Large intestine (tissue), 3 donors: ENCODE data around the gene ZNF497. TPM values are rescaled to one million over a fixed set of nuclear protein-coding genes. Genes with fewer than 3 reads are reported as not detected.
A peak's percentile ranks its signal among the peaks of the same experiment; 100 is the strongest.

Source experiments
- DNase-seq, 2 donors: peaks; one replicate each; pipeline versions ENCODE4 v3.0.0 to v3.0.0-alpha.2; 2013
- H3K27ac ChIP-seq: one replicate; pipeline ENCODE4 v1.5.1; 2013; ENCODE audit warnings: low read length
- H3K27me3 ChIP-seq: 2 replicates; pipeline ENCODE4 v1.6.1; 2013; ENCODE audit warnings: low read length; ENCODE audit not compliant: control insufficient read depth, insufficient read depth
- H3K36me3 ChIP-seq: 2 replicates; pipeline ENCODE4 v1.6.1; 2013; ENCODE audit warnings: low read length; ENCODE audit not compliant: control insufficient read depth, insufficient read depth
- H3K4me1 ChIP-seq: one replicate; pipeline ENCODE4 v1.6.1; 2013; ENCODE audit warnings: low read length; ENCODE audit not compliant: control insufficient read depth, insufficient read depth
- H3K4me3 ChIP-seq: one replicate; pipeline ENCODE4 v1.5.1; 2013; ENCODE audit warnings: low read length
- H3K9me3 ChIP-seq: one replicate; pipeline ENCODE4 v1.6.1; 2013; ENCODE audit warnings: mild to moderate bottlenecking, low read depth, low read length, moderate library complexity; ENCODE audit not compliant: control insufficient read depth
- WGBS: methylation state at CpG from one replicate; pipeline ENCODE4 v1.1.5; 2013; ENCODE audit warnings: low lambda C conversion rate; ENCODE audit not compliant: insufficient coverage; 5-methylcytosine and 5-hydroxymethylcytosine counted together
- polyA plus RNA-seq: library from polyadenylated mRNA; unstranded; fragments of 120-200 nt; gene quantifications from one replicate; pipeline ENCODE4 v1.2.1, GENCODE V29; 2013

The ZNF497 gene
- polyA plus RNA-seq, 1 donor = 2.1 TPM

DNA sequence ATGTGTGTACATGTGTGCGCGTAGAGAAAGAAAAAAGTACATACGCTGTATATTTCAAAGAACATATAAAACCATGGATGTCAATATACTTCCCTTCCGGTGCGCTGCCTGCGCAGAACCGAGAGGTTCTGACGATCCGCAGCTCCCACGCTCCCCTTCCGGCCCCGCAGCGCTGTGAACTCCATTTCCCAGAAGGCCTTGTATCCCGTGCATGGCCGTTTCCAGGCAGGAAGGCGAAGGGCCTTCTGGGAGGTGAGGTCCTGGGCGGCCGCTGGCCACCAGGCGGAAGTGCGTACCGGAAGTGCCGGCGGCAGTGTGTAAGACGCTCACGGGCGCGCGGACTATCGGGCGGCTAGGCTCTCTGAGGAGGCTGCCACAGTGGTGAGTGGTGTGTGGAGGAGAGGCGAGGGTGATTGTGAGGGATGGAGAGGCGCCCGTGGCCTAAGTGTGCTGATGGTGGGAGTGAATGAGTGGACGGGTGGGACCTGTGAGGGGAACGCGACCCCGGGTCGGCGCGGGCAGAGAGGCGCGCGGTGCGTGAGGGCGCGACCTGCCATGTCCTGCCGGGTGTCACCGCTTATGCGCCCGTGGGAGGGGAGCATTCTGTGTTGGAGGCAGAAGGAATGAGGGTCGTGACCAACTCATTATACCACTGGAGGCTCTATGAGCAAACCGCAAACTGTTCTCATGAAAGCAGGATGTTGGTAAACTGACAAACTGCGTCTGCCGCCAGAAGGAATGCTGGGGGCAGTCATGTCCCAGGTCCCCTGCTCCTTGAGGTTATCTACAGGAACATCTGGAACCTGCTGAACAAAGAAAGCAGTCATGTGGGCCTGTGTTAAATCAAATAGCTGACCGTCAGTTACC, 57.3 kb downstream of the ZNF497 start, which contains the start of gene ERVK3-1:
Gene ERVK3-1 (plus strand): TSS at position 313 of the 867 bp plus-strand sequence. CDS start 6,792 bp downstream, outside the sequence.
- Histone ChIP-seq H3K9me3 (no peaks in the 10 kb centered on the region), H3K27me3 (no peaks in the 10 kb centered on the region), H3K27ac (peak within 1 kb of the TSS; percentile 78), H3K4me1 (peaks cover 4% of the 10 kb centered on the region), H3K4me3 (peak within 1 kb of the TSS; percentile 85), H3K36me3 (peaks cover 36% of the 10 kb centered on the region)
- DNase-seq = peak; percentile 99
- no CpG with 5 or more reads among the region's 55 CpGs for WGBS

DNA sequence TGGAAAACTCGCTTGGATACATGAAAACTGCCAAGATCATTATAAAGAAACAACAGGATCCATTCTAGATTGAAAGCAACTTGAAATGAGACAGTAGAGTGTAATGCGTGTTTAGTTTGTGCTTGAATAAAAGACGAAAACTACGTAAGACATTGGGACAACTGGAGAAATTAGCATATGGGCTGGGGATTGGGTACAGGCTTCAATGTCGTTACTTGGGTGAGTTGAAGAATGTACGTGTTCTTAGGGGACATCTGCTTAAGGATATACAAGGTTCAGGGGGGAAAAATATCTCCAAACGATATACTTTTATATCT, 57.8 kb downstream of the ZNF497 start:
- Histone ChIP-seq H3K4me1 (peaks cover 4% of the 10 kb centered on the region), H3K4me3 (peak overlapping the region; percentile 85), H3K36me3 (peaks cover 42% of the 10 kb centered on the region), H3K9me3 (no peaks in the 10 kb centered on the region), H3K27me3 (no peaks in the 10 kb centered on the region), H3K27ac (peak overlapping the region; percentile 55)
- no peak for DNase-seq
- WGBS = 30% methylated on average over 2 of the region's 7 CpGs

Other genes starting within 250 kb of the ZNF497 start
- gene ZNF329, start 212.0 kb downstream of the ZNF497 start, polyA plus RNA-seq = 12.2 TPM
- gene ZNF274, start 179.7 kb downstream of the ZNF497 start, polyA plus RNA-seq = 36.5 TPM
- gene ZNF544, start 133.8 kb downstream of the ZNF497 start, polyA plus RNA-seq = 33.8 TPM
- 5.1 TPM for gene ZNF8, start 83.8 kb downstream of the ZNF497 start, polyA plus RNA-seq
- gene ERVK3-1, start 57.4 kb downstream of the ZNF497 start, polyA plus RNA-seq = 59.3 TPM
- 3.2 TPM for gene ZSCAN22, start 35.8 kb downstream of the ZNF497 start, polyA plus RNA-seq
- 1.8 TPM for gene A1BG, start 9.3 kb downstream of the ZNF497 start, polyA plus RNA-seq
- gene ZNF837, start 18.3 kb upstream of the ZNF497 start, polyA plus RNA-seq = 4.3 TPM
- 1,486 TPM for gene RPS5, start 24.5 kb upstream of the ZNF497 start, polyA plus RNA-seq
- gene RNF225, start 32.9 kb upstream of the ZNF497 start, polyA plus RNA-seq = not detected
- gene ZNF584, start 45.9 kb upstream of the ZNF497 start, polyA plus RNA-seq = 7.1 TPM
- gene ZNF132, start 77.4 kb upstream of the ZNF497 start, polyA plus RNA-seq = 8.0 TPM
- gene ZNF324B, start 88.9 kb upstream of the ZNF497 start, polyA plus RNA-seq = 5.2 TPM
- gene ZNF324, start 104.3 kb upstream of the ZNF497 start, polyA plus RNA-seq = 6.0 TPM
- 10.3 TPM for gene ZNF446, start 113.6 kb upstream of the ZNF497 start, polyA plus RNA-seq
- gene SLC27A5, start 149.2 kb upstream of the ZNF497 start, polyA plus RNA-seq = 8.5 TPM
- 11.1 TPM for gene ZBTB45, start 157.1 kb upstream of the ZNF497 start, polyA plus RNA-seq
- 345 TPM for gene TRIM28, start 181.3 kb upstream of the ZNF497 start, polyA plus RNA-seq
- 120 TPM for gene CHMP2A, start 192.4 kb upstream of the ZNF497 start, polyA plus RNA-seq
- gene UBE2M, start 195.9 kb upstream of the ZNF497 start, polyA plus RNA-seq = 56.0 TPM
- 39.0 TPM for gene MZF1, start 210.6 kb upstream of the ZNF497 start, polyA plus RNA-seq